Stimulated activated CD4-positive, alpha-beta T cell treated with anti-CD3 and anti-CD28 coated beads, Interleukin-2, amount 100 ng/mL, for 48 hours (primary cell): Measurements from ENCODE around the gene ENAH.
"Not testable (repeated sequence)": the region's sequence is repeated elsewhere in the genome, so short reads cannot be mapped to it uniquely, and the experiment has no call there.

Experiments used
- DNase-seq, 2 donors: peaks; one replicate each; pipeline ENCODE4 v3.0.0-alpha.2; 2020

The ENAH gene

DNA sequence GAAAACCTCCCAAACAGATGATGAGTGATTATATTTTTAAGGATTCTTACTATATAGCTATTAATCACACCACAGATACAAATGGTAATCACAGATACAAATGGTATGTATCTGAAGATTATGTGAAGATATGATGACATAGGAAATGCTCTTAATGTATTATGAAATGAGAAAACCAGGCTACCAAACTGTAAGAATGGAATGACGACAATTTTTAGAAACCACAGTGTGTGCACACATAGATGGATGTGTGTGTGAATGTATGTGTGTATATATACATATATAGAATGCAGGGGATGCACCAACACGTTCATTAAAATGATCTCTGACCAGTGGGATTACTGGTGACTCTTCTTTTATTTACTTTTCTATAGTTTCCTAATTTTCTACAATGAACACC is 21.5 kb upstream of the ENAH start:
- DNase-seq, result no peak

DNA sequence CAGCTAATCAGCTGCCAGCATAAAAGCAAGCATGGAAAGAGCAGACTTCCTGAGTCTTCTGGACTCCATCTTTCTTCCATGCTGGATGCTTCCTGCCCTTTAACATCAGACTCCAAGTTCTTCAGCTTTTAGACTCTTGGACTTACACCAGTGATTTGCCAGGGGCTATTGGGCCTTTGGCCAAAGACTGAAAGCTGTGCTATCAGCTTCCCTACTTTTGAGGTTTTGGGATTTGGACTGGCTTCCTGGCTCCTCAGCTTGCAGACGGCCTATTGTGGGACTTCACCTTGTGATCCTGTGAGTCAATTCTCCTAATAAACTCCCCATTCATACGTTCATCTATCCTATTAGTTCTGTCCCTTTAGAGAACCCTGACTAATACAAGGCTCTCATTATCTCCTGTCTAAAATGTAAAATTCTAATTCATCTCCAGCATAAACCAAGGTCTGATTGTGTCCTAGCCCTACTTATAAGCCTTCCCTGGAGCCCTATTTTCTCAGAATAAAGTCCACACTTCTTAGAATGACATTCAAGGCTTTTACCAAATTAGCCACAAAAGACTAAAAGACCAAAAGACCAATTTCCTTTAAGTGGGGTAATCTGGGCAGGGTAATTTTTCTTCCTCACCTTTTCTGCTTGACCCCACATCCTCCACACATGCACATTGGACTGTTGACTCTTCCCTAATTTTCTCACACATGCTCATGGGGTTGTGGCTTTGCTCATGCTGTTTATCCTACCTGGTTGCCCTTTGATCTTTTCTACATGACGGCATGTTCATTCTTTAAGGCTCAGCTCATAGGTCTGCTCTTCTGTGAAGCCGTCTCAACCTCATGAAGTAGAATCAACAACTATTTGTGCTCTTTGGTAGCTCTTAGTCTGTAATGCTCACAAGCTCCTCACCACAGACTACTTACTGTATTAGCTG is 18.1 kb upstream of the ENAH start:
- DNase-seq, result no peak

DNA sequence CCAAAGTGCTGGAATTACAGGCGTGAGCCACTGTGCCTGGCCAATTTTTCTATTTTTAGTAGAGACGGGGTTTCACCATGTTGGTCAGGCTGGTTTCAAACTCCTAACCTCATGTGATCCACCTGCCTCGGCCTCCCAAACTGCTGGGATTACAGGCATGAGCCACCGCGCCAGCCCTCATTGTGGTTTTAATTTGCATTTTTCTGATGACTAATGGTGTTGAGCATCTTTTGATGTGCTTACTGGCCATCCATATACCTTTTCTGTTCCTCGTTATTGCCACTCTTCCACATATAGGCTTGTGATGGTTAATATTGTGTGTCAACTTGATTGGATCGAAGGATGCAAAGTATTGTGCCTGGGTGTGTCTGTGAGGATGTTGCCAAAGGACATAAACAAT is 17.4 kb upstream of the ENAH start:
- DNase-seq, result no peak

DNA sequence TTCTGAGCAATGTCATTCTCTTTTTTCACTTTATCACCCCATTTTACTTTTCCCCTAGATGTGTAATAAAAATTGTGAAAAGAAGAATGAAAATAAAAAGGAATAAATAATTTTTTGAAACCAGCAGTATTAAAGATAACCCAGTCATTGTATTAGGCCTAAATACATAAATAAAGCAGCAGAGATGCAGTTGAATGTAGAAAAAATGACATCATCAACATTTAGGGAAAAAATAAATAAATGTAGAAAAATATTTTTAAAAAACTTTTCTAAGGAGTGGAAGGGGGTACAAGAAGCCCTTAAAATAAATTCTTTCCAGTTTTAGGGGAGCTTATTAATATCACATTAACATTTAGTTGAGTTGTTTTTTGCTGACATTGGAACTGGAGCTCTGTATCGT is 15.3 kb upstream of the ENAH start:
- DNase-seq, result no peak

DNA sequence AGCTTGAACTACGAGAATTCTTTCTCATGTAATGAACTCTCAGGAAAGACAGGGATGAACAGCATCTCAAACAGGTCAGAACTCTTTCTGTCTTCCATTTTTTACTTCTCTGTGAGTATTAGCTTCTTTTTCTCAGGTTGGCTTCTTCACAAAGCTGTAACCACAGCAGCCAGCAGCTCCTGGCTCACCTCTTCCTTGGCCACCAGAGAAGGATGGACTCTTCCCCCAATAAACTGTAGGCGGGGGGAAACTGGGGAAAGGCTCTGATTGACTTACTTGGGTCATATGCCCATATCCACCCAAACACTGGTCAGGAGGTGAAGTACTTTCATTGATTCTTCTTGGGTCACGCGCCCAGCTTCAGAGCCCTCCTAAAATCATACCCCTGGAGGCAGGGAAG is 14.4 kb upstream of the ENAH start:
- no peak for DNase-seq

DNA sequence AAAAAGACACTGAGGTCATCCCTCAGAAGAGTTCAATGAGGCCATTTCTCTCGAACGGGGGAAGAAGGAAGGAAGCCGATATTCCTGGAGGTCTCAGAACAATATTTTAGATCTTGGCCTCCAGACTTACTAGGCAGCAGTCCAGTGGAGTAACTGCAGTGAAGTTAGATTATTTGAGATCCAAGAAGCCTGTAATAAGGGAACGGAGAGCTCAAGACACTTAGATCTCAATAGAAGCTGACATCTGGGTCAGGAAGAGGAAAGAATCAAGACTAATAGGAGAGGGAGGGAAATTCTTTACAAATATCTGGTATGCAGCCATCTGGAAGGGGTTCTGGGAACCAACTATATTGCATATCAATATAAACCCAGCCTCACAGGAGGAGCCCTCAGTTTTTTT is 13.6 kb upstream of the ENAH start:
- no peak for DNase-seq

DNA sequence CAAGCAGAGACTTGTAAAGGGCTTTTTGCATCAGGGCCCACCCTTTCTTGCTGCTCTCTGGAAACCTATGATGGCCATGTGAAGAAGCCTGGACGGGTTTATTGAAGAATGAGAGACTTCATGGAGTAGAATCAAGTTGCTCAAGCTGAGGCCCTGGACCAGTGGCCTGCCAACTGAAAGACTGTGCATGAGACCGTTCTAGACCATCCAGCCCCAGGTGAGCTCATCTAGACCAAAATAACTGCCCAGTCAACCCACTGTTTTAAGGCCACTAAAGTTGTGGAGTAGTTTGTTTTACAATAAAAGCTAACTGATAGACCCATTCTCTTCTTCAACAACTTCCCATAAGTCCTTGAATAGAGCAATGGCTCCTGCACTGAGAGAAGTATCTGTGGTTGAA is 11.8 kb upstream of the ENAH start:
- DNase-seq, result no peak

DNA sequence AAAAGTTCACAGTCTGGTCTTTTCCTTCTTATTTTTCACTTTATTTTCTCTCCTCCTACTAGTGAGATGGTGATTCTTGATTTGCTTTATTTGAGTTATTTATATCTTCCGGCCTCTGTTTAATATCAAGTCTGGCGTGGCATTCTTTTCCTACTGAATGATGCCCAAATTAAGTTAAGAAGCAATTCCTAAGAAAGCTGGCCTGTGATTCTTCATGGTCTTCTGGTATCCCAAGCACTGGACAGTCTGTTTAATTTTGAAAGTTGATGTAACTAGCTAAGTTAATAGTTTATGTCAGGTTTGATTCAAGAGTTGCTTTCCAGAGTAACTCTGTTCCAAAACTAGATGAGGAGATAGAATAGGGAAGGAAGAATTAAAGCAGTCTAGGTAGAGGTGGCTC is 9.2 kb upstream of the ENAH start:
- DNase-seq, result no peak

DNA sequence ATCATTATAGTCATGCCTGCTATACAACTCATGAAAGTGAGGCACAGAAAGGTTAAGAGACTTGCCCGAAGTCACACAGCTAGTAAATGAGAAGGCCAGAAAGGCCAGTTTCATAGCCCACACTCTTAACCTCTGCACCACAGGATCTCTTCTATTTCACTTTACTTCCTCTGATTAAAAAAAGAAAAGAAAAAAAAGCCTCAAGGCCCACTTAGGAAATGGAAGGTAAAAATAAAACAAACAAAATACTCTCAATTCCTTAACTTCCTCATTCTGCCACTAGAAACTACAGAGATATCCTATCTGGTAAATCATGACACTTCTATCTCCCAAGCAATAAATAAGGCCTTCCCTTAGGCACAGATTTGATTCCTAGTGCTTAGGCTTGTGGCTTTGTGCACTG is 7.6 kb upstream of the ENAH start:
- DNase-seq, result no peak

DNA sequence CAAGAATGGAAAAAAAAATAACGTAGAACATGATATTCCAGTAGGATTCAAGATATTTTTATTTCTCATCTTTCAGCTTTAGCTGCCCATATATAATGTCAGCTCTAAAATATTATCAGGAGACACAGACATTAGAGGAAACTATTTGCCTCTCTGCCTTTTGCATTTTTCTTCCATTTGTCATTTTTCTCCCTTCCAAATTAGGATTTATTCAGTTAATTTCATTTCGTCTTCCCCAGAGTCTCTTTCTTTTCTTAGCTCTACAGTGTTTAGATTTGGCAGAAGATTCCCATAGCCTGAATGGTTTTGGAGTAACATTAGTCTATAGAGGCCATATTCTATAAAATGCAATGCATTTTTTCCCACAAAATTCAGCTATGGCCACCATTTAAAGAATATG is 5.1 kb upstream of the ENAH start:
- no peak for DNase-seq

DNA sequence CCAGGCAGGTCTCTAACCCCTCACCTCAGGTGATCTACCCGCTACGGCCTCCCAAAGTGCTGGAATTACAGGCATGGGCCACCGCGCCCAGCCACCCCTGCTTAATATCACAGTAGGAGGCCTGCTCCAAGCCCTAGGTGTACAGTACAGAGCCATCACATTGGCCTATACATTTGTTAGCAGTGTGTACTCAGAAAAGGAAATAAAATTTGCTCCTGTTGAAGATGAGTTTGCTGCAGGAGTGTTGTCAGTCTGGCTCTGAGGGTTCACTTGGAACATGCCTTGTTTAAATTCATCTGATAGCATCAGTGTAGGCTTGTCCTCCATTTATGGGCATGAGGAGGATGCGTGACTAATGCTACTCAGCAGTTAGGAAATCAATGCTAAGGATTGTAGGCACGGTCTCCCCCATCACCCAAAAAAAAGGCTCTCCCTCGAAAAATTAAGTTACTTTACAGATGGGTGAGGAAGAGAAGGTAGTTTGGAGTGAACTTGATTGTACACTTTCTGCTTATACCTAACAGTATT is 4.6 kb upstream of the ENAH start:
- DNase-seq, result no peak

DNA sequence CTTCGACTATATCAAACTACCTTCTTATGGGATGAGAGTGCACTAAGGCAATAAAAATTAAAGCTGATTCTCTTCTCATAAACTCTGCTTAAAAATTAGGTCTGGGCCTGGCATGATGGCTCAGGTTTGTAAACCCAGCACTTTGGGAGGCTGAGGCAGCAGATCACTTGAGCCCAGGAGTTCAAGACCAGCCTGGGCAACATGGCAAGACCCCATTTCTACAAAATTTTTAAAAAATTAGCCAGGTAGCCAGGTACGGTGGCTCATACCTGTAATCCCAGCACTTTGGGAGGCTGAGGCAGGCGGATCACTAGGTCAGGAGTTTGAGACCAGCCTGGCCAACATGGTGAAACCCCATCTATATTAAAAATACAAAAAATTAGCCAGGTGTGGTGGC is 3.3 kb upstream of the ENAH start:
- not testable (repeated sequence) for DNase-seq

DNA sequence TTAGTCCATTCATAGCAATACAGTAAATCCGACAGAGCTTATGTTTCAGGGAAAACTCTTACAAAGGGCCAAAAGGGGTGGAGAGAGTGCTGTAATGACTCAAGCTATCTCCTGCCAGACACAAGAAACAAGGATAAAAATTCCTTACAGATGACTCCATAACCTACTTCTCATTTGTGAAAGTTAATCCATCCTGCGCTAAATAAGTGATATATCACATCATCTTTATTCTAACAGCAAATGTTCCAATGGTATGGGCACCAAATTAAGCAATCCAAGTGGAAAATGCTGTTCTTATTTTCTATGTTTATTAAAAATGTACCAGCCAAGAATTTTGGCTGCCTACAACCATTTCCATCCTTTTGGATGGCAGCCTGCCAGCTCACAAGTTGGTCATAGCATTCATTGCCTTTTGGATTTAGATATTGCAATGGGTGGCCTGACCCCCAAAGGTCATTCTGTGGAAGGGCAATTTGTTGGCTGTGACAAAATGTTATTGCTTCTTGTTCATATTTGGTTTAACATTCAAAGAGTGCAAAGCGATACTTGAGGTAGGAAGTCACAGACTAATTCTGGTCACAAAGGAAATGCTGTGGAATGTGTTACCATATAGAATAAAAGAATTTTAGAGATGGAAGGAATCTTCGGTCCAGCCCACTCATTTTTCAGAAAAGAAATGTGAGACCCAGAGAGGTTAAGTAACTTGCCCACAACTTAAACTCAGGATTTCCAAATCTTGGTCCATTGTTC is 2.8 kb upstream of the ENAH start:
- no peak for DNase-seq

DNA sequence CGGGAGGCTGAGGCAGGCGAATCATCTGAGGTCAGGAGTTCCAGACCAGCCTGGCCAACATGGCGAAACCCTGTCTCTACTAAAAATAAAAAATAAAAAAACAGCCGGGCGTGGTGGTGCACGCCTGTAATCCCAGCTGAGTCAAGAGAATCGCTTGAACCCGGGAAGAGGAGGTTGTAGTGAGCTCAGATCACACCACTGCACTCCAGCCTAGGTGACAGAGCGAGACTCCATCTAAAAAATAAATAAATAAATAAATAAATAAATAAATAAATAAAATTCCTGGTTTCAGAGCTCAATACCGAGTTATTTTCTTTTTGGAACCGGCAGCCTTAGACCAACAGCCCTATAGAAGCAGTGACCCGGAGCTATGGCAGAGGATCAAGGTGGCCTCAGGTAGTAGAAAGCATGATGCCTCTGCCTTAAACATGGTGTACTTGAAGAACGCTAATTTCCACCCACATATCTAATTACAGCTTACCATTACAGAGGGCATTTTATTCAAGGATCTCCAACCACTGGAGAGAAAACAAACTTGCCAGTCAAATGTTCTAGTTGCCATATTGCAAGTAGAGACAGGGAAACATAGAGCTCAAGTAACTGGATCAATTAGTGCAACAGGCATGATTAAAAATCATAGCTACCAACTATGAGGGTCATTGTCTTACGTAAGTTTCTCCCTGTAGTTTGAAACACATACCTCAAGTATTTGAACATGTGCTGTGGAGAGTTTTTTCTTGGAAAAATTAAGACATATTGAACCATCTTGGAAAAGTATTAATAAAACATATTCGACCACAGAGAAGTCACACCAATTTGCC is 2.0 kb upstream of the ENAH start:
- DNase-seq, result no peak

DNA sequence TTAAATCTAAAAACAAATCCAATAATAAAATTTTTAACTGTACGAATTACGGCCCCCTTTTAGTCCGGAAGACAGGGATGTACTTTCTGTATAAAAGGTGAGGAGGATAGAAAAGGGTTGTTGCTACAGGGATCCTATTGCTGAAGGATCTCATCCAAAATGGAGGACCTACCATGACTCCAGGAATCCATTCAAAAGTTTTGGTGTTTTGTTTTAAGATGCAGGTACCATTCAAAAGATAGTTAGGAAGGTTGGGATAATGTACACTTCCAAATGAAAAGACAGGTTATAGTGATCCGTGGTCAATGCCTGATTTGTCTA is 1.3 kb upstream of the ENAH start:
- no peak for DNase-seq

DNA sequence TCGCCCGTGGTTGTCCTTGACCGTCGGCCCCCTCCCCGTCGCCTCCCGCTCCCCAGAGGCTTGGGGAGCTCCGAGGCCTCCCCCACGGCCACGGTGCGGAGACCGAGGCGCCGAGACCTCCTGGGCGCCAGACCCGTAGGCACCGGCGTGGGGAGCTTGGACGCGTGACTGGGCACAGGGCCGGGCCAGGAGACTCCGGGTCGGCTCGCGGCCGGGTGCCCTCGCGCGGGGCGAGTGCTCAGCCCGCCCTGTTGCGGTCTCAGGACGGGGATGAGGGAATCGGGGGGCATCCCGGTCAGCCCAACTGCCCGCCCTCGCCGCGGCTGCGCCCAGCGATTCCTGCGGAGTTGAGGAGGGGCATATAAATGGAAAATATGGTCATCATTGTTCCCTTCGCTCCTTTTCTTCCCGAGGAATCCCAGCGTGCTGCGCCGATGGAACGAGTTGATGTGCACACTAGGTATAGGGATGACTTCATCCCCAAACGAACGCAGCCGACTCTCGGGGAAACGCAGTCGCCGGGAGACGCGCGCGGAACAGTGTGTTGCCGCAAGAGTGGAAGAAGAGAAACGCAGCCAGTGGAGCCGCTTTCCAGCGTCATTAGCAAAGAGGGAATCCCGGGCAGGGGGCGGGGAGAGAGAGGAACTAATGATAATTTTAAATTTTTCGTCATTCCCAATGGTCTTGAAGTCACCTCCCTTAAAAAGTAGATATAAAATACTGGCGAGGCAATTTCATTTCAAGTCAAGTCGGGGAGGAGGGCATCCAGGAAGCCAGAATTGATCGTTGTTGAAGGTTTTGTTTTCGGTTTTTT is 747 bp upstream of the ENAH start:
- peak in 1 of 2 donors; percentile 10 for DNase-seq

DNA sequence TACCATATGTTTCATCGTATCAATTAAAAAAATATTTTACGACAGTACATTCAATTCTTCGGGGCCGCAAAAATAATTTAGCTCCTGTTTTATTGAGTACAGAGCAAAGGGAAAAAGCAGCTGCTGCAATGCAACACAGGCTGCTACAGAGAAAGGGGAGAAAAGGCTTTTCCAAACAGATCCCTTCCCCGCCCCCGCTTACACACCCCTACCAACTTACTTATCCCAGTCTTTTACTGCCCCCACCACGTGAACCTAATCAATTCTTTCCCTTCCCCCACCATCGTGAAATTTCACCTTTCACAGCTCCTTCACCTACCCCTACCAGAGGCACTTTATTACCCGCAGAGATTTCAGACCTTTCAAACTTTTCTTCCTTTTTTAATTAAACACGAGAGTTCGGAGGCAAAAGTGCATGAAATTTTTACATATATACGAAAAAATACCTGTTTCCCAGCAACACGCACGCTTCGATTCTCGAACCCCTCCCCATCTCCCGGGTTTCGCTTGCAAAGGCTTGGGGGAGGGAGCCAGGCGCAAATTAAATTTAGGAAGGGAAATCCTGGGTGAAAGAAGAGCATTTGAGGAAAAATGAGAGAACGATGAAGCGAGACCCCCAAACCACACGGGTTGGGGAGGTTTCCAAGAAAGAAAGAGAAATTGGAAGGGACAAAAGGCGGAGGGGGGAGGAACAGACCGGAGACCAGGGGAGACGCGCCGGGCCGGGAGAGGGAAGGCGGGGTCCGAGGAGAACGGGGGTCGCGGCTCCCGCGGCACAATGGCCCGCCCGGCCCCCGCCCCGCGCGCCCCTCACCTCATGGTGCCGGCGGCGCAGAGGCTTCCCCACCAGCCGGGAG is 823 bp downstream of the ENAH start:
- no peak for DNase-seq

DNA sequence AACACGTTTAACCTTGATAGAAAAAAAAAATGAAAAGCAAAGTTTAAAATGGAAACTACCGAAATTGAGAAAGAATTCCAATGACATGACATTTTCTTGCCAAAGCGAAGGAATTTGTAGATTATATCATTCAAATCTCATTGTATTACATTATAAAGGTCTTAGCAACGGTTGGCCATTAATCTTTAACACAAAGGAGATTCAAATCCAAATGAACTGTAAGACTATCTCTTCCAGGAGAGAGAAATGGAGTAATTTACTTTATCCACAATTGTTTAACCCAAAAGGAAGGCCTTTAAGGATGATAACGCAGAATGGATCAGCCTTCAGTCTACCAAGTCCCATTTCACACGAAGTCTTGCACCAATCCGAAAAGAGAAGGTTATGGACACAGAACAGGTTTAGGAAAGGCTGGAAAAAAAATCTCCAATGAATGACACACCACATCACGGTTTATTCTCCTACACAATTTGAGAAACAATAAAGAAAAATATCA is 1.5 kb downstream of the ENAH start:
- no peak for DNase-seq

DNA sequence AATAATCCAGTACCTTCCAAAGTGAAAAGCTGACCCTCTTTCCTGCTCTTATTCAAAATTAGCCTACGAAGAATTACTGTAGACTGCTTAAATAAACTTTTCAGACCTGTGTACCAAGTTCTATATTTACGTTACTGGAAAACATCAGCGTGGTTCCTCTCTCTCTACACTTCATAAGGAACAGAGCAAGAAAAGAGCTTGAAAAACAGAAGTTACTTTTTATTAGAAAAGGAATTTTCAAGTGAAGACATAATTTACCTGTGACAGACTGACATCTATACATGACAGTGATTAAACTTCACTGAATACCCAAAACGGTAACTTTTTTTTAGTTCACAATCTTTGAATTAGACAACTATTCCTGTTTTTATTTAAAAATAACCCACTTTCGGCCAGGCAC is 2.7 kb downstream of the ENAH start:
- no peak for DNase-seq

DNA sequence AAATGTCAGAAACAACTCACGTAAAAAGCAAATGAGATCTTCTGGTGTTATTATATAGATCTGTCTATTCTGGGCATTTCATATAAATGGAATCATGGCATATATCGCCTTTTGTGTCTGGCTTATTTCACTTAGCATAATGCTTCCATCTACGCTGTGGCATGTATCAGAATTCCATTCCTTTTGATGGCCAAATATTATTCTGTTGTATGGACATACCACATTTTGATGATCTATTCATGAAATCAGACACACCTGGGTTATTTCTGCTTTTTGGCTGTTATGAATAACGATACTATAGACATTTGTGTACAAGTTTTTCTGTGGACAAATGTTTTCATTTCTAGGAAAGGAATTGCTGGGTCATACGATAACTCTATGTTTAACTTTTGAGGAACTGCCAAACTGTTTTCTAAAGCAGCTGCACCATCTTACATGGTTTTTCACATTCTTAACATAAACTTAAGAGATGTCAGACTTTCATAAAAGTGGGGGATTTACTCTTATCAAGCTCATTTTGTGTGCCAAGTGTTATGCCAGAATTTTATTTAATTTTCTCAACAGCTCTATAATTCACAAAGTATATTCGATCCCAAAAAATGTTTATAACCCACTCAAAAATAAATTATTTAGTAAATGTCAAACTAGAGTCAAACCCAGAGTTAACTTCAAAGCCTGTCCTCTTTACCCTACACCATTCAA is 7.6 kb downstream of the ENAH start:
- no peak for DNase-seq

DNA sequence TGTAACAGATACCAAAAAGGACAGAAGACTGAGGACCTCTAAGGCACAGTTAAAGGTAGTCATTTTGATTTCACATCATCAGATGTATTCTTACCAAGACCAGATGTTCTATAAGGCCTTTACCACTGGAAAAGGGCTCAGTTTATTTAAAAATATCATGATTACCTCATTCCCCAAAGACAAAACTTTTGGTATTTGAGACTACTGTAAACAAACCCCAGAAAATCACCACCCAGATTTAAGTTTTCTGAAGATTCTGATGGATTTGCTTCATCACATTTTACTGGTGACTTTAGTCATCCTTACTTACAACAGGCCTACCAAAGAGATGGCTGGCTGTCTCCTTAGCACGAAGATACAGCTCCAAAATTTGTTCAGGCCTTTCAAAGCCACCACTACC is 8.3 kb downstream of the ENAH start:
- no peak for DNase-seq
